ENCODE data around the gene ZNF283.

The ZNF283 gene

DNA sequence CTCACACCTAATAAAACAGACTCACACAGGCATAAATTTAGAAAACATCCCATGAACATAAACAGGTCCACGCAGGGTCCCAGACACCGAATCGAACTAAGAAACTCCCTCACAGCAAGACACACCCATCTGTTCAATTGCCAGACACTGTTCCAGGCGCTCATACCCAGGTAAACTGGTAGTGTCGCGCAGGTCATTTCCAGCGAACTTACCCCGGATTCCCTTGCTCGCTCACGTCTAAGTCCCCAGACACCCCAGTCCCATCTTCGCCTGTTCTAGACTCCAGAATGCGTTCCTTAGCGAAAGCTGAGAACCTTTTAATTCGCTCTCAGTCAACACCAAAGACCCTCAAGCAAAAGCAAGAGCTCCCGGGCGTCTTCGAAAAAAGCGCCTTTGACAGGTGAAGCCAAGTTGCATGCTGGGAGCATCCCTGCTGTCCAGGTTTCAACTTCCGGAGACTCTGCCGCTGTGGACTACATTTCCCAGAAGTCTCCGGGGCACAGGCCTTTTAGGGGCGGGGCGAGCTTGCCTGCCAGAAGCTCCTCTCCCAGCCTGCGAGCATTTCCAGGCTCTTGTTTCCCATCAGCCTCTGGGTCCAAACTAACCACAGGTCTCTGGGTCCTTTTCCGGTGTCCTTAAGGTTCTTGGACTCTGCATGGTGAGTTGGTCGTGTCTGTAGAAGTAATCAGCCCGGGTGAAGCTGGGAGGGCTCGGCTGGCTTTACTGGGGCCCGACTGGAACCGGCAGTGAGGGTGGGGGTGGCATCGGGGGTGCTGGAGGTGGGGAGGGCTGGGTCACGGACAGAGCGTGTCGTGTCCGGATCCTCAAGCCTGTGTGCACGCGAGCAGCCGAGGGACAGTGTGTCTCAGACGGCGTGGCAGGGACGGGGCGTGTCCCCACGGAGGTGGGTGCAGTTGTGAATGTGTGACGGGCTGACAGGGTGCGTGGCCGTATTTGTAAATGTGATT is at the start of gene ZNF283:
TSS of gene ZNF283 (plus strand) at position 535 of the 968 bp plus-strand sequence. CDS start 6,184 bp downstream, outside the sequence.
- DNase-seq (ENCODE audit: low read depth in 3 of 3), result peak; percentile 63 to 80 (median 64)

DNA sequence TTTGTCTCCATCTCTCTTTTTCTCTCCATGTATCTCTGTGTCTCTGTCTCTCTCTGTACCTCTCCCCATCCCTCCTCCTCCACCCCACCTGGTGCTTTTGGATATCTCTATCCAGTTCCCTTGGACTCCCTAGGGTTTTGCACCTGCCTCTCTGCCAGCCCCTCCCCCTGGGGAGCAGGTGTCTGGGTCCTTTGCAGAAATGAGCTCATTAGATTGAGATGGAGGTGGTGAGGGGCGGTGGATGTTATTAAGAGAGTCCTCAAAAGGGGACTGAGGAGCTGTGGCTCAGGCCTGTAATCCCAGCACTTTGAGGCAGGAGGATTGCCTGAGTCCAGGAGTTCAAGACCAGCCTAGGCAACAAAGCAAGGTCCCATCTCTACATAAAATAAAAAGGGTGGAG is 48.5 kb upstream of the ZNF283 start:
- no peak for DNase-seq (ENCODE audit: low read depth in 3 of 3)

DNA sequence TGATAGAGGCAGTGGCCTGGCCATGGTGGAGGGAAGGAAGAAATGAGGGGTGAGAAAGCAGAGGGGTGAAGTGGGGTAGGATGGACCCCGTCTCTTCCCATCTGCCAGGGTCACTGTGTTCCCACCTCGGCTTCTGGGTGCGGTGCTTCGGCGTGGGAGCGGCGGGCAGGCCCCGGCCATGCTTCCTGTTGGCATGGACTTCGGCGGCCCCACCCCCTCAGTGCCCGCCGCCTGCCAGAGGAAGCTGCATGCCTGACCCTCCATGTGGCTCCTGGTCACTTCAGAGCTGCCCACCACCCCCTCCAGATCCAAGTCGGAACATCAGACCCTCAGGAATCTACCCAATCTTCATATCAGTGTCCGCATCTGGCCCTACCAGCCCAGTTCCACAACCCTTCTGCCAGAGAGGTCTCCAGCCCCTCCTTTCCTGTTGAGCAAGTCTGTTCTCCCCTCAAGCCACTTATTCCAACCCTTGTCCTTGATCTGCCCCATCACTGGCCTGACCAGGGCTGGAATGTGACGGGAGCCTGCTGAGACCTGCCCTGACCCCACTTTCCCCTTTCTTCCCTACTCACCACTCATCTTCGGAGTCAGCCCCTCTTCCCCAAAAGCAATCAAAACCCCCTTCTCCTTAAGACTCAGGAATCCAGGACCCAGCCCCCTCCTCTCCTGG is 47.8 kb upstream of the ZNF283 start:
- no peak for DNase-seq (ENCODE audit: low read depth in 3 of 3)

DNA sequence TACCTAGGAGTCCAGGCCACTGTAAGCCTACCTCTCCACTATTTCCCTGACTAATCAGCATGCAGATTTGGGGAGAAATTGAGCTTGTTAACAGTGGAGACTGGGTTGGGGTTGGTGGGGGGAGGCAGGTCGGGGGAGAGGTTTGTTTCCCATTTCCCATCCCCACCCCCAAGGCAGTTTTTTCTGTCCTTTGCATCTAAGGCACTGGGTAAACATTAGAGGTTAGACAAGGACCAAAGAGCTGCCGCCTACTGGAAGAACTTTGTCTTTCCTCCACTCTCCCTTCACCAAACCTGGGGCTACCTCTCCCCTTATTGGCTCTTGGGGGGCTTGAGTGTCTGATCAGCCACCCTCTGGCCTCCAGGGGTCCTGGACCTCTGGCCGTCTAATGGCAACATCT is 47.3 kb upstream of the ZNF283 start:
- DNase-seq (ENCODE audit: low read depth in 3 of 3), result no peak

DNA sequence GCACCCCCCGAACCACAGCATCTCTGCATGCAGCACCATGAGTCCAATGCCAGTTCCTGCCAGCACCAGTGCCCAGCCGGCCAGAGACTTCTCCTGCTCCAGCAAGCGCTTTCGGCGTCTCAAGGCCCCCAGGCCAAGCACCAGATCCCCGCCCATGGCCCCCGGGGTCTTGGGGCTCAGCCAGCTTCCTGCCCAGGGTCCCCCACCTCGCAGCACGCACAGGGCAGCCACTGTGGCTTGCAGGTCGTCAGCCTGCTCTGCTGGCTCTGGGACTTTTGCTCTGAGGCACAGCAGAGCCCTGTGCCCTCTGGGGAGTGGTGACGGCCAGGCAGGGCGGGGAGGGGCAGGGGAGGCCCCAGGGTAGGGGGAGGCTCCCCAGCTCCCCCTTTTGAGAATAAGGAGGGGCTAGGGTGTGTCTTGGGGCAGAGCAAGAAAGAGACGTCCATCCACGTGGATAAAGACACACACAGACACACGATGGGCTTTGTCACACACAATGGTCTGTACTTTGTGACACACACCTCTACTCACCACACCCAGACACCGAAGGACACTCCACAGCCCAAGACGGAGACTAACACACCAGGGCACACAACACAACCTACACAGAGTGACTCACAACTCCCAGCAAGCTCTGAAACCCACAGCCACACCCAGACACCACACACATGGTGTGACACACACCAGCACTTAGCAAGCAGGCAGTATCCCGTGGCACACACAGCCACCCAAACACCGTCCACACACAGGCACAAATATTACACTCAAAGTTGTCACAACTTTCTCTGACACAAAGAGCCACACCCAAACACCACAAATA is 46.2 kb upstream of the ZNF283 start, which contains the start of gene KCNN4:
TSS of gene KCNN4 (minus strand) at position 268 of the 820 bp plus-strand sequence. CDS start at position 156, 112 bp downstream.
- peak in 2 of 3 experiments; percentile 48 for DNase-seq (ENCODE audit: low read depth in 3 of 3)

DNA sequence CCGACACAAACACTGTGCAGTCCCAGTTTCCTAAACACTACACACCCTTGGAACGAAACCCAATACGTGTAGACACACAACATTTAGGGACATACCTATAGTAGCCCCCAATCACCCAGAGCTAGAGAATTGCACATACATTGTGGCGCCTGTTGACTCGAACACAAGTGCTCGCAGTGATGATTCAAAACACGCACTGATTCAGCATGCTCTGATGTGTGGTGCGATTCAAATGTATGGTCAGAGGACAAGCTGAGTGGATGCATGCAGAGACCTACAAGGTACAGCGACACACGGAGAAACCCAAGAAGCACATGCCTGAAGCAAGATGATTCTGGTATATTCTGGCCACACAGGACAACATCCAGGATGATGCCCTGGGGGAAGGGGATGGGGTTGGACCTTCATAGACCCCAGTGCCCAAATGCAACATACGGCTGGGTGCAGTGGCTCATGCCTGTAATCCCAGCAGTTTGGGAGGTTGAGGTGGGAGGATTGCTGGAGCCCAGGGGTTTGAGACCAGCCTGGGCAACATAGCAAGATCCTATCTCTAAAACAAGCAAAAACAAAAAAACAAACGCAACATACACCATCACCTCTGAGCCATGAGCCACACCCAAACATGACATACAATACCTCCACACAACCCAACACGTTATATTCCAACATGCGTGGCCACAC is 45.4 kb upstream of the ZNF283 start:
- no peak for DNase-seq (ENCODE audit: low read depth in 3 of 3)

DNA sequence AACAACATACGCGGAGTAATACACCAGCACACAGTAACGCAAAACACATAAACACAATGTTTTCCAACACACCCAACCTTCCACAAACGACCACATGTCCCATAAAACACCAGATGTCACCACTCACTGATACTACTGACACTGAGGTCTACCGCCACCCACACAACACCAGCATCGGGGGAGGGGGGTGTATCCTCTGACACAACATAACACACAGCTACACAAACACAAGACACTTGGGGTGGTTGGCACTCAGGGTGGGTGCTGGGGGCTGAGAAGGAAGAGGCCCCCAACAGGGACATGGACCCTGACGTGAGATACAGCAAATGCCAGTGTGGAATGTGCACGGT is 44.8 kb upstream of the ZNF283 start:
- no peak for DNase-seq (ENCODE audit: low read depth in 3 of 3)

DNA sequence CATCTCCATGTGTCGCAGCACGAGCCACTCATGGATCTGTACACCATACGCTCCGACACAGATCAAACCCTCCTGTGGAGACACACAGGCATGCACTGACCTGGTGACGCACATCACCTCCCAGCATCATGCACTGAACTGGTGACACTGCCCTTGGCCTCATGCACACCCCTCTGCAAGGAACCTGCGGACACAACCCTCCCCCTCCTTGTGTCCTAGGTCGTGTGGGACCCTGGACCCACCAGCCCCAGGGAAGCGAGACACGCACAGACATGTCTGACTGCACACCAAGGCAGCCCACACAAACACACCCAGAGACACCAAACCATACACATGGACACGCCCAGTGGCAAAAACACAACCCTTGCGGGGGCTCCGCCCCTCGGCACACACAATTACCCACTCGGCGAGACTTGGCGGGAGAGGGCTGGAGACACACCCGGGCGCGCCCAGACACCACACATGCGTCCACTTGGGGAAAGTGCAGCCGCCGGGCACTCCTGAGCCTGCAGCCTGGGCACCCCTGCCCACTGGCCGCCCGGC is 44.4 kb upstream of the ZNF283 start:
- no peak for DNase-seq (ENCODE audit: low read depth in 3 of 3)

DNA sequence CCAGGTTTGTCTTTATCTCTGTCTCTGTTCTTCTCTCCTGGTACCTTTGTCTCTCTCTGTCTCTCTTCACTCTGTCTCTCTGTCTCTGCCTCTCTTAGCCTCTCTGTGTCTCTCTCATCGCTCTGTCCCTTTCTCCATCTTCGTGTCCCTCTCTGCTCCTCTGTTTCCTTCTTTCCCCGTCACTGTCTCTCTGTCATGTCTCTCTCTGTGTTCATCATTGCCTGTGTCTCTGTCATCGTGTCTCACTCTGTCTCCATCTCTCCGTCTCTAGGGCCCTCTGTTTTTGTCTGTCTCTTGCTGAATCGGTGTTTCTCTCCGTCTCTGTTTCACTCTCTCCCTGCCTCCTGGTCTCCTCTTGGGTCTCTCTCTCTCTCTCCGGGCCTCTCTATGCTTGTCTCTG is 43.5 kb upstream of the ZNF283 start:
- no peak for DNase-seq (ENCODE audit: low read depth in 3 of 3)

DNA sequence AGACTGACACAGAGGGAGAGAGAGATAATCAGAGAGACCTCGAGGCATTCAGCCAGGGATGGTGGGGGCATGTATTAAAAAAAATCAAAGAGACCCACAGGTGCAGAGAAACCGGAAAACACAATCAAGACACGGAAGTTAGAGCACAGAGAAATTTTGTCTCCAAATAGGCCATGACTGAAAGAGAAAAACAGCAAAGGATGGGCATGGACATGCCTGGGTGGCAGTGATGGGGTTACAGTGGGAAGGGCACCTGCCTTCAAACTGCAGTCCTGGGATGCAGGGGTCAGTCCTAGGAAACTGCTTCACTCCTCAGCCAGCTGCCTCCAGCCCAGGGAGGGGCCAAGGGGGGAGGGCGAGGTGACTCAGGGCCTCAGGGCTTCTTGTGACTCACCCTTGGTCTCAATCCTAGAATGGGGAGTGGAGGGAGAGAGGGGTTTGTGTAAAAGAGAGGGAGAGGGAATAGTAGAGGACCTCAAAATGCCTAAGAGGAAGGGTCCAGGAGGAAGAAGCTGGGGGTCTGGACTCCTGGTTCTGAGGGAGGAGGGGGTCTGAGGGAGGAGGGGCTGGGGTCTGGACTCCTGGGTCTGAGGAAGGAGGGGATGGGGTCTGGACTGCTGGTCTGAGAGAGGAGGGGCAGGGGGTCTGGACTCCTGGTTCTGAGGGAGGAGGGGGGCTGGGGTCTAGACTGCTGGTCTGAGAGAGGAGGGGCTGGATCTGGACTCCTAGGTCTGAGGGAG is 42.7 kb upstream of the ZNF283 start:
- DNase-seq (ENCODE audit: low read depth in 3 of 3), result peak in 2 of 3 experiments; percentile 45 to 49

DNA sequence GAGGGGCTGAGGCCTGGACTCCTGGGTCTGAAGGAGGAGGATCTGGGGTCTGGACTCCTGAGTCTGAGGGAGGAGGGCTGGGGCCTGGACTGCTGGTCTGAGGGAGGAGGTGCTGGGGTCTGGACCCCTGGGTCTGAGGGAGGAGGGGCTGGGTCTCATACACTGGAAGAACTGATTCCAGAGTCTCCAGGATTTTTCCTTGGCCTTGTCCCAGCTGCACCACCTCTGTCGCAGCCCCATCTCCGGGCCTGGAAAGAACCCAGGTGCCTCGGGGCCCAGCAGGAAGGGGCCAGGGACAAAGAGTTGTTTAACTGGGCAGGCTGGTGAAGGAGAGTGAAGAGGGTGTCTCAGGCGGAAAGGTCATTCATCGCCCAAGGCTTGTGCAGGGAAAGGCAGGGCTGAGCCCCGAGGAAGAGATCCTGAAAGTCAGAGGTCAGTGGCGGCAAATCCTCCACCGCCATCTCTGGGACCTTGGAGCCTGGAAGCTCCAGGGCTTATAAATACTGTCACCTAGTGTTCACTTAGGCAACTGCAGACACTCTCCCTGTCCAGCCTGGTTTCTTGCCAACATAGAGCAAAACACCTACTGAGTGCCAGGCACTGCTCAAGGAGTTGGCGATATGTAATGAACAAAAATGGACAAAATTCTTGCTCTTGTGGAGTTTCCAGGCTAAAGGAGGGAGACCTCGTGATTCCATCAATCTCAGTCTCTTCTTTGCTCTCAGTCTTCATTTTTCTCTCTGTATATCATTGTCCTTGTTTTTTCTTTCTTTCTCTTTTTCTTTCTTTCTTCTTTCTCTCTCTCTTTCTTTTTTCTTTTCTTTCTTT is 41.9 kb upstream of the ZNF283 start:
- no peak for DNase-seq (ENCODE audit: low read depth in 3 of 3)

DNA sequence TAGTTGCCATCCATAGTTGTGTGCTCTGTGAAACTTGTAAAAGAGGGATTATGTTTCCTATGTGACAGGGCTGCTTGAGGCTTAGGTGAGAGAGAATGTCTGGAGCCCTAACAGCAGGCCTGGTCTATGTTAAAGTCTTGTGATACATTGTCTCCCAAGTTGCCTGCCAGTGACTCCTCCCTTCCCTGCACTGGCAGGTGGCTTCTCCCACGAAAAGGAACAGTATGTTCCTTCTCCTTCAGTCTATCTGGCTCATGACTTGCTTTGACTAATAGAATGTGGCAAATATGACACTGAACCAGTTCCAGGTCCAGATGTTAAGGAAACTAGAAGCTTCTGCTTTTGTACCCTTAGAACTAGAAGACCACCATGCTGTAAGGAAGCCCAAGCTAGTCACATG is 40.5 kb upstream of the ZNF283 start:
- DNase-seq (ENCODE audit: low read depth in 3 of 3), result no peak

DNA sequence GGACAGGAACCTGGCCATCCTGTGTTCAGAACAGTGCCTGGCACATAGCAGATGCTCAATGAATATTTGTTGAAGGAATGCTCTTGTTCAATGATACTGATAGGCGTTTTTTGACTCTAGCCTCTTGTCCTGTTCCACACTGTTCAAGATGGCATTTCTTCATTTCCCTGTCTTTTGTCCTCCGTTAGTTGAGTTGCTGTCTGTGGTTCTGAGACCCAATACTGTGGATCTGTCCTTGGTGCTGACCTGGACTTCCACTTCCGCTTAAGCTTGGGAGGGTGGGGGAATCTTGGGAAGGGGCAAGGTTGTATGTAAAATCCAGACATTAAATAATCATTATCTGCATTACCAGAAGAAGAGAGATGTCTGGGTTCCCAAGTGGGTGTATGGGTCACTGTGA is 38.1 kb upstream of the ZNF283 start:
- DNase-seq (ENCODE audit: low read depth in 3 of 3), result no peak

DNA sequence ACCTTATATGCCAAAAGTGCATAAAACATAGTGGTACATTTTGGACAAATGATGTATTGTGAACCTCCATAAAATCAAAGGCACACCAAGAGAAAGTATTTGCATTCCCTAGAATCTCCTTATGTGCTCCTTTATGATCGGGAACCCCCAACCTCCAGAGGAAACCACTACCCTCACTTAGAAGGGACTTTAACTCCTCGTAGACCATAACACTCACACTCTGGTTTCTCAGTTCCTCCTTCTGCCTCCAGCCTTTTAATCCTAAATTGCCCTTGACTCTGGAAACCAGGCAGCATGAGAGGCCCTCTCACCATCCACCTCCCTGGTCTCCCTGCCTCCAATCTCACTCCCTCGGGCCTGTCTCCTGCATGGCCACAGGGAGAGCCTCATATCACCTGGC is 36.5 kb upstream of the ZNF283 start:
- DNase-seq (ENCODE audit: low read depth in 3 of 3), result no peak

DNA sequence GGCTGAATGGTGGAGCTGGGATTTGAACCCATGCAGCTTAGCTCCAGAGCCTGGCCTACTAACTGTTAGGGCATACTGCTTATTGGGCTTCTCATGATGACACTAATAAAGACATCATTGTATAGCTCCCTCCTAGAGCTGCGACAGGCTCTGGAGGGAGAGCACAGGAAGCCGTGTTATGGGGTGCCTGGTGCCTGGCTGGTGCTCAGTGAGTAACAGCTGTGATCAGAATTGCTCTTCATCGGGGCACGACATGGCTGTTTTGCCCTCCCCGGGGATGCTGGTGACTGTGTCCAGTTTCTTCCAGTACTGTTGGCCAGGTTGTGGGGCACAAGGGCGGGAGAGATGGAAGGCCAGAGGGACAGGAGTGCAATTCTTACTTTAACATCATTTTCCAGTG is 30.0 kb upstream of the ZNF283 start:
- no peak for DNase-seq (ENCODE audit: low read depth in 3 of 3)

DNA sequence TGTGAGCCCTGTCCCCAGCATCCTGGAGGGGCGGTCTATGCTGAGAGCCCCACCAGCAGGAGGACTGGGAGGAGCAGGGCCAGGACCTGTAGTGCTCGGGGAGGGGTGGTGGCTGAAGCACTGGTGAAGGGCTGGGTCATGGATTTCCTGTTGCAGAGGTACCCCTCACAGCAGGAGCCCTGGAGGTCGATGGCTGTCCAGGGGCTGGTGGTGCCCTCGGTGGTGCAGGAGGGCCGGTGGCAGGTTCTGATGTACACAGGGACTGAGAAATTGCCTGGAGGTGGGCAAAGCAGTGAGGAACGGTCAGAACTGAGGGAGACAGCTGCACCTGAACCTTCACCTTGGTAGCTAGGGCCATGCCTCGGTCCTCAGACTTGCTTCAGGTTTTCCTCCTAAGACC is 29.6 kb upstream of the ZNF283 start:
- no peak for DNase-seq (ENCODE audit: low read depth in 3 of 3)

DNA sequence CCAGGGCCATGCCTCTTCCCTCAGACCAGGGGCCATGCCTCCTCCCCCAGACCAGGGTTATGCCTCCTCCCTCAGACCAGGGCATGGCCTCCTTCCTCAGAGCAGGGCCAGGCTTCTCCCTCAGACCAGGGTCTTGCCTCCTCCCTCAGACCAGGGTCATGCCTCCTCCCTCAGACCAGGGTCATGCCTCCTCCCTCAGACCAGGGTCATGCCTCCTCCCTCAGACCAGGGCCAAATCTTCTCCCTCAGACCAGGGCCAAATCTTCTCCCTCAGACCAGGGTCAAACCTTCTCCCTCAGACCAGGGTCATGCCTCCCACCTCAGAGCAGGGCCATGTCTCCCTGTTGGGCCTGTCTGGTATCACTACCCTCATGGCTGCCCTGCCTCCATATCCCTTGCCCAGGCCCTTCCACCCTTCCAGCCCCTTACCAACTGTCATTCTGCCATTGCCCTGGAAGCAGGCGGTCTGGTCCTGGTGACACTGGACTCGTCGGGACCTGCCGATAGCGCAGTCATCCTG is 29.0 kb upstream of the ZNF283 start:
- DNase-seq (ENCODE audit: low read depth in 3 of 3), result no peak

DNA sequence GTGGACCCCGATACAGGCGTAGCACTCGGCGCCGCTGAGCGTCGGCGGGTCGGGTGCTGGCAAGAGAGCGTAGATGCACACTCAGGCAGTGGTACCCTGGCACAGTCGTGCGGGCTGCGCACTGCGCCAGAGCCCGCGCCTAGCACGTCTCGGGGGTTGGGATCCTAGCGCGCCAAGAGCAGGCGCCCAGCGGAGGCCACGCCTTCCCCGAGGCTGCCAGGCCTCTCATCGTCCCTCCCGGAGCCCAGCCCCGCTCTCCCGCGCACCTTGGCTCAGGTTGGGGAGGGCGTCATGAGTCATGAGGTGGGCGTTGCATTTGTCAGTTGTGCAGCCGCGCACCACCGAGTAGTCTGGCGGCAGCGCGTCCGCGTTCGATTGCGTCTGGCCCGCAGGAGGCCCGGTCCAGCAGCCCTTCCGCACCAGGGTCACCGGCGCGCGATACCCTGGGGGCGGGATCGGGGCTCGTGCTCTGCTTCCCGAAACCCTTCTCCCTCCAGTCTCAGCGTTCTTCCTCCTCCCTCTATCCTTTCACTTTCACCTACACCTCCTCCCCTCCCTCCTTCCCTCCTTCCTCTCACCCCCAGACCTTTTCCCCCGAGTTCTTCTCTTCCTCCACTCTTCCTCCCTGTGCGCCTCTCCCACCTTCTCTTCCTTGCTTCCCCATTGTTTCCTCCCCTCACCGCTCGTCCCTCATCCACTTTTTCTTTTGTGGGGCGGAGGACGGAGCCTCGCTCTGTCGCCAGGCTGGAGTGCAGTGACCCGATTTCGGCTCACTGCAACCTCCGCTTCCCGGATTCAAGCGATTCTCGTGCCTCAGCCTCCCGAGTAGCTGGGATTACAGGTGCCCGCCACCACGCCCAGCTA is 28.3 kb upstream of the ZNF283 start:
- peak; percentile 47 to 76 (median 64) for DNase-seq (ENCODE audit: low read depth in 3 of 3)

Data from stimulated activated CD4-positive, alpha-beta T cell treated with anti-CD3 and anti-CD28 coated beads, TNF-alpha, amount 100 ng/mL, for 4 hours (primary cell).